ENCODE data around the gene DYNLT1.
"Not testable (repeated sequence)": the region's sequence is repeated elsewhere in the genome, so short reads cannot be mapped to it uniquely, and the experiment has no call there.

DYNLT1 gene

DNA sequence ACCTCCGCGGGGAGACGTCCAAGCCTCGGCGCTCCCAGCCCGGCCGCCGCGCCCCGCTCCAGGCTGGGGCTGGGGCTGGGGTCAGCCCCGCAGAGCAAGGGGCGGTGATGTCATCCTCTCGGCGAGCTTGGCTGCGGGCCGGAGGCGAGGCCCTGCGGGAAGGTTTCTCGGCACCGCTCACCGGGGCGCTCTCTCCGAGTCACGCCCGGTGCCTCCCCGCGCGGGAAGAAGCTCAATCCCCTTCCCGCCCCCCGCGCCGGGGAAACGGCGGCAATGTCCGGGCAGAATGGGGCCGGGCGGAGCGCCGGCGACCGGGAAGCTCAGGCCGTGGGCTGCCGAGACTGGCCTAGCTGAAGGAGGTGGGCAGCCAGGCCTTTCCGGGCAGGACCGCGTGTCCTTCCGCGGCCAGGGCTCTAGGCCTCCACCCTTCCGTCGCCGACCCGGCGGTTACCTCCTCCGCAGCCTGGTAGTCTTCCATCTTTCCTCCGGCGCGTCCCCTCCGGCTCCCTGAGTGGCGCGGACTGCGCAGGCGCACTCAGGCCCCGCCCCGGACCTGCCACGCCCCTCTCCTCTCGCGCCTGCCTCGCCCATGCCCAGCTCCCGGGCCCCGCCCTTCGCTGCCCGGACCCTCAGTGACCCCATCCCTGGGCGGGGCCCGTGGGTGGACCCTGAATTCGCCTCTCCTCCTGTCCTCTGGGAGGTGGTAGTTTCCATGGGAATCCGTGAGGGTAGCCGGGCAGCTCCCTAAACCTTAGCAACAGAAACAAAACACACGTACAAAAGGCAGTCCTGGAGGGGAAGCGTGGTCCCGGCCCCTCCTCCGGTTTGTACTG is at the start of gene DYNLT1:
TSS of gene DYNLT1 (minus strand) at position 513 of the 833 bp plus-strand sequence. CDS start at position 478, 35 bp downstream.
- peak; percentile 74 to 89 for DNase-seq (ENCODE audit: low read depth in 1 of 2, low spot score in 1 of 2)

DNA sequence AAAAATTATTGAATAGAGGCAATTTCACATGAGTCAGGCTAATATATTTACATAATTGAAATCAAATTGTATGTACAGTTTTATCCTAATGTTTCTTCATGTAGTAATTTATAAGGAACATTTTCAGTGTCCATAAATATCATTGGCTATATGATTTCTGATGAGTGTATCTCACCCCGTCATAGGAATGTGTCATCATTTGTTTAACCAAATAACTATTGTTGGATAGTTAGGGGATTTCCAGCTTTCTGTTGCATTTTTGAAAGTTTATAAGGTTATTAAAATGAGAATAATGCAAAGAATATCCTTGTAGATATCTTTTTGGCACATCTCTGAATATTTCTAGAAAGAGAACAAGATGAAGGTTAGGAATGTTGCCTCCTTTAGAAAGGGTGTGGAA is 44.3 kb upstream of the DYNLT1 start:
- DNase-seq (ENCODE audit: low read depth in 1 of 2, low spot score in 1 of 2) = no peak

DNA sequence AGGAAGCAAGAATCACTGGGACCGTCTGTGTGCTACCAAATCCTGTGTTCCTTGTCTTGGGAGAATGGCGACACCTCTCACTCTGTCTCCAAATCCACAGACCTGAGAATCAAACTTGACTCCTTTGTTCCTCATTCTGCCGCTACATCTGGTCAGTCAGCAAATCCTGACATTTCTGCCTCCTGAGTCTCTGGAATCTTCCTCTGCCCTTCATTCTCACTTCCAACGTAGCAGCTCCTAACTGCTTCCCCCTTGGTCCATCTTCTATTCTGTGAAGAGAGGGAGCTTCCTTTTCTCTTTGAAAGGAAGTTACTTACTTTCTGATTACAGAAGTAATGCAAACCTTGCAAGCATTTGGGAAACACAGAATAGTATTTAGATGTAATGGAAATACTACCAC is 43.0 kb upstream of the DYNLT1 start:
- DNase-seq (ENCODE audit: low read depth in 1 of 2, low spot score in 1 of 2) = no peak

DNA sequence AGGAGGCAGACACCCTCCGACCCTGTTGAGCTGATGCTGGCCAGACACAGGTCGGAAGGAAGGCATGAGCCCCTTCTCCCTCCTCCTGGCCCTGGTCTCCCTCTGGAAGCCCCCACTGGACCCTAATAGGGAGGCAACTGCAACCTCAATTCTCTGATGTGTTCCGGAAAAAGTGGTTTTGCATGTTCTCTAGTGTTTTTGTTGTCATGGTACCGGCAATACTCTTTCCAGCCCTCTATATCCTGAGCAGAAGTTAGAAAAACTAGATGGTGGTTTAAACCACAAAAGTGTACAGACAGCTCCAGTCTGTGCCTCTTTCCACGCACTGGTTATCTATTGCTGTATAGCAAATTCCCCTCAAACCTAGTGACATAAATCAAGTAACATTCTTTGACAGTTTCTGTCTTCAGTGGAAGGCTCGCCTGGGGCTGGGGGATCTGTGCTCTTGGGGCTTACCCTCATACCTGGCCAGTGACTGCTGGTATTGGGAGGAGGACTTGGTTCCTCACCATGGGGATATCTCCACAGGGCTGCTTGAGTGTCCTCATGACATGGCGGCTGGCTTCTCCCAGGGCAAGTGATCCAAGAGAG is 42.3 kb upstream of the DYNLT1 start:
- no peak for DNase-seq (ENCODE audit: low read depth in 1 of 2, low spot score in 1 of 2)

DNA sequence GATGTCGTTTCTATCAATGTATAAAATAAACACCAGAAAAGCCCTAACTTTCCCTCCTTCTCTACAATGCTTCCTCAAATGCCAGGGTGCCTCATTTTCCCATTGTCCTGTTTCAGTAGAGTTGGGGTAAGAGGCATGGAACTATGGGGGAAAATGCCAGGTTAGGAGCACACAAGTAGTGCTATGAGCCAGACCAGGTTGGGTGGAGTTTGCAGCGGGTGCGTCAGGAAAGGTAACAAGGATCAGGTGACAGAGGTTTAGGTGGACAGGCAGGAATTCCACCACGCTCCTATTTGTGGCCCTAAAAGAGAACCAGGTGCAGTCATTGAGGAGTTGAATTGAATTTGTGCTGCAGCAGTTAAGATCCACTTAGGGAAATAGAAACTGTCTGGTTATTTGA is 41.8 kb upstream of the DYNLT1 start:
- no peak for DNase-seq (ENCODE audit: low read depth in 1 of 2, low spot score in 1 of 2)

DNA sequence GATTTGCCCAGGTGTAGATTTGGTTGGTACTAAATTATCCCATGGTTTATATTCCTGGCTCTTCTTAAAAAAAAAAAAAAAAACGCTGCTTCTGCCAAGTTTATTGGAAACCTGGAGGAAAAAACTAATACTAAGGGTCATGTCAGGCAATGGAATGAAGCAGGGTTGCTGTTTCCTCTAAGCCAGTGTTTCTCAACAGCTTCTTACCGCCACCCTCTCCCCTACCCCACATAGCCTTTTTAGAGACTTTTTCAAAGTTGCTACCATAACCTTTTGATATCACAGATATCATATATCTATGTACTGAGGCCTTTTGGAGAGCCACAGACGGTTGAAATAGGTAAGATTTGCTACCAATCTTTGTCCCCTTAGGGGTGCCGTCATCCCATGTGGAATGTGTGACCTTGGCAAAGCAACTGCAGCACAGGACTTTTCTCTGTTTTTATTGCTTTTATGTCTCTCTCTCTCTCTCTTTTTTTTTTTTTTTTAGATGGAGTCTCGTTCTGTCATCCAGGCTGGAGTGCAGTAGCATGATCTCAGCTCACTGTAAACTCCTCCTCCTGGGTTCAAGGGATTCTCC is 40.3 kb upstream of the DYNLT1 start:
- DNase-seq (ENCODE audit: low read depth in 1 of 2, low spot score in 1 of 2) = no peak

DNA sequence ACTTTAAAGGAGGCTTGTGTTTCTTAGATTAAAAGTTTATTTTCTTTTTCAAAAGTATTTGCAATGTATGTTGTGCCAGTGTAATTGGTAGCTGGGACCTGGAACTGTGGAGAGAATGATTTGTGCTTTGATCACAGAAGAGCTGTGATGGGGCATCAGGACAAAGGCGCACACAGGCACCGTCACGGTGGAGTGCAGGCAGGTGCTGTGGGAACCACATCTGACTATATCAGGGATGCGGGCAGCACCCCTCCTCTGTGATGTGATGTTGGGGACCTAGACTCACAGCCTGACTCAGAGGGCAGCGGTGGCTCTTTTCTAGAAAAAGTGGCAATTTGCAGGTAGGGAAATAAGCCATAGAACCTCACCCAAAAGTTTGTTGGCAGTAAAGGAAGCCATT is 39.8 kb upstream of the DYNLT1 start:
- no peak for DNase-seq (ENCODE audit: low read depth in 1 of 2, low spot score in 1 of 2)

DNA sequence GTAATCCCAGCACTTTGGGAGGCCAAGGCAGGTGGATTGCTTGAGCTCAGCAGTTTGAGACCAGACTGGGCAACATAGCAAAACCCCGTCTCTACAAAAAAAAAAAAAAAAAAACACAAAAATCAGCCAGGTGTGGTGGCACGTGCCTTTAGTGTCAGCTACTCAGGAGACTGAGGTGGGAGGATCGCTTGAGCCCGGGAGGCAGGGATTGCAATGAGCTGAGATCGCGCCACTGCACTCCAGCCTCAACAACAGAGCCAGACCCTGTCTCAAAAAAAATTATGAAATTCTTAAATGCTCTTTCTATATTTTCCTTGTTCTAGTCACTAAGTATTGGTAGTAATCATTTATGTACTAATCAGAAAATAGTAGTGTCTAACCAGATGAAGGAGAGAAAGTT is 35.9 kb upstream of the DYNLT1 start:
- DNase-seq (ENCODE audit: low read depth in 1 of 2, low spot score in 1 of 2) = no peak

DNA sequence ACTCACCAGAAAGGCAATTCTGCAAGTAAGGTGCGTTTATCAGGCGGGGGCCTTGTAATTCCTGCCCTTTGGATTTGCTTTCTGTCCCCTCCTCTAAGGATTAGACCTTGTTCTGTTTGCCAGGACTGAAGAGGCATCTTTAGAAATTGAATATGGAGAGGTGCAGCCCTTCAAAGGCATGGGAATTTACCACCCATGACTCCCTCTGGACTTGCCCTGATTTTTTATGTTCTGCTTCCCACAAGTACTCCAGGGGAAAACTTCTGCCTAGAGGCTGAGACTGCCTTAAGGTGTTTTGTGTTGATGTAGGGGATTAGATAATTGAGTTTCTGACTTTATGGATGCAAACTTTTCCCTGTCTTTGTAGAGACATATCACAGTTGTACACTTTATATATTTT is 35.5 kb upstream of the DYNLT1 start:
- no peak for DNase-seq (ENCODE audit: low read depth in 1 of 2, low spot score in 1 of 2)

DNA sequence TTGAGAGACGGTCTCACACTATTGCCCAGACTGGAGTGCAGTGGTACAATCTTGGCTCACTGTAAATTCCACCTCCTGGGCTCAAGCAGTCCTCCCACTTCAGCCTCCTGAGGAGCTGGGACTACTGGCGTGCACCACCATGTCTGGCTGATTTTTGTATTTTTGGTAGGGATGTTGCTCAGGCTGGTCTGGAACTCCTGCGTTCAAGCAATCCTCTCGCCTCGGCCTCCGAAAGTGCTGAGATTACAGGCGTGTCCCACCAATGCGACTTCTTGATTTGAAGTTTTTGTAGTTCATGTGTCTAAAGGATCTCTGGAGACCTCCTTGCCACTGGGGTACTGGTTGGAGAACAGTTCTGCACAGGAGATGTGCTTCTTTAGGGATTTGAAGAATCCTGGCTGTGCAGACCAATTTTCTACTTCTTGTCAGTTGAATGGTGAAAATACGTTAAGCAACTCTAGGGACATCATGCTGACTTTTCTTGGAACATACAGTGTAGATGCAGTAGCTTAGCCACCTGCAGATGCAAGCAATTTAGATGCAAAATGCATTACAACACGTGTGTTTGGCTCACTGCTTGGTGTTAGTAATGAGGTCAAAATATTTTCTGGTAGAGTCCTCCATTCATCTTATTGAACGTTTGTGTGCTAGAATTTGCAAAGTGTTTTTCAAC is 33.5 kb upstream of the DYNLT1 start:
- DNase-seq (ENCODE audit: low read depth in 1 of 2, low spot score in 1 of 2) = no peak

DNA sequence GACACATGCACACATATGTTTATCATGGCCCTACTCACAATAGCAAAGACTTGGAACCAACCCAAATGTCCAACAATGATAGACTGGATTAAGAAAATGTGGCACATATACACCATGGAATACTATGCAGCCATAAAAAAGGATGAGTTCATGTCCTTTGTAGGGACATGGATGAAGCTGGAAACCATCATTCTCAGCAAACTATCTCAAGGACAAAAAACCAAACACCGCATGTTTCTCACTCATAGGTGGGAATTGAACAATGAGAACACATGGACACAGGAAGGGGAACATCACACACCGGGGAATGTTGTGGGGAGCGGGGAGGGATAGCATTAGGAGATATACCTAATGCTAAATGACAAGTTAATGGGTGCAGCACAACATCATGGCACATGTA is 32.6 kb upstream of the DYNLT1 start:
- DNase-seq (ENCODE audit: low read depth in 1 of 2, low spot score in 1 of 2) = not testable (repeated sequence)

DNA sequence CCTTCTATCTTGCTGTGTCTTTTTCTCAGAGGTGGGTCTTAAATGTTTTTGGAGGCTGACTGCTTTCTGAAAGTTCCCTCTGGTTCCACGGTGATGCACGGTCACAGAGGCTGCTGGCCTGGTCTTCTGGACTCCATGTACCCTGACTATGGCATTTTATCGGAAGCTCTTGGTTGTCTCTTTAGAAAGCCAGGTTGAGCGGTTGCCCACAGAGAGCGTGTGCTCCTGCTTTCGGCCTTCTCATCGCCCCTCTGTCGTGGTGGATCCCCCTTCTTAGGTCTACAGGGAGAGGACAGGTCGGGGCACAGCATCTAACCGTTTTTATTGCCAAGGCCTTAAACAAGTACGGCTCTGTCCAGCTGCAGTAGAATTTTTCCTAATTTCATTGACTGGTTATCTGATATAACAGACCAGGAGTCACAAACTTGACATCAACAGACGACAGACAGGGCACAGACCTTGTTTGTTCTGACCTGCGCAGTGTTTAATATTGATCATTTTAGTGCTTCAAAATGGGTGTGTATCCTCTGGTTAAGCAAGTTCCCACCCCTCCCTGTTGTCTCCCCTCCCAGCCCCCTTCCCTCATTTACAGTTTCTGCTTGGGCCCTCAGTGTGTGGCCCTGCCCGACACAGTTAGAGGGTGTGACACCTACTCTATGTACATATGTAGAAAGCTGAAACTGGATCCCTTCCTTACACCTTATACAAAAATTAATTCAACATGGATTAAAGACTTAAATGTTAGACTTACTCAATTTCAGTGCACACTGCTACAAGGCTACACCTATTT is 30.0 kb upstream of the DYNLT1 start:
- no peak for DNase-seq (ENCODE audit: low read depth in 1 of 2, low spot score in 1 of 2)

DNA sequence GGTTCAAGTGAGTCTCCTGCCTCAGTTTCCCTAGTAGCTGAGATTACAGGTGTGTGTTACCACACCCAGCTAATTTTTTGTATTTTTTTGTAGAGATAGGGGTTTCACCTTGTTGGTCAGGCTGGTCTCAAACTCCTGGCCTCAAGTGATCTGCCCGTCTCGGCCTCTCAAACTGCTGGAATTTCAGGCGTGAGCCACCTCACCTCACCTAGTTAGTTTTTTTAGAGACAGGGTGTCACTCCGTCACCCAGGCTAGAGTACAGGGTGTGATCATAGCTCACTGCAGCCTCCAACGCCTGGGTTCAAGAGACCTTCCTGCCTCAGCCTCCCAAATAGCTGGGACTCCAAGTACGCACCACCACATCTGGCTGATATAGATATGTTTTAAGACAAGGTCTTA is 28.2 kb upstream of the DYNLT1 start:
- no peak for DNase-seq (ENCODE audit: low read depth in 1 of 2, low spot score in 1 of 2)

DNA sequence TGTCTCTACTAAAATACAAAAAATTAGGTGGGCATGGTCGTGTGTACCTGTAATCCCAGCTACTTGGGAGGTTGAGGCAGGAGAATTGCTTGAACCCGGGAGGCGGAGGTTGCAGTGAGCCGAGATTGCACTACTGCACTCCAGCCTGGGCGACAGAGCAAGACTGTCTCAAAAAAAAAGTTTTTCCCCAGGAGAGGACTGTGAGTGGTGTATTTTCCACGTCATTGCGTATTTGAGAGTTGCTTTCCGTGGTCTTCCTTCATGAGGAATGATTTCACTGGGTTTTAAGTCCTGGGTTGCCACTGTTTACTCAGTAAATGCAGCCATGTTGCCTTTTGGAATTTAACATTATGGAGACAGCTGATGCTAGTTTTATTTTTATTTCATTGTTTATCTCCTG is 27.6 kb upstream of the DYNLT1 start:
- DNase-seq (ENCODE audit: low read depth in 1 of 2, low spot score in 1 of 2) = not testable (repeated sequence)

DNA sequence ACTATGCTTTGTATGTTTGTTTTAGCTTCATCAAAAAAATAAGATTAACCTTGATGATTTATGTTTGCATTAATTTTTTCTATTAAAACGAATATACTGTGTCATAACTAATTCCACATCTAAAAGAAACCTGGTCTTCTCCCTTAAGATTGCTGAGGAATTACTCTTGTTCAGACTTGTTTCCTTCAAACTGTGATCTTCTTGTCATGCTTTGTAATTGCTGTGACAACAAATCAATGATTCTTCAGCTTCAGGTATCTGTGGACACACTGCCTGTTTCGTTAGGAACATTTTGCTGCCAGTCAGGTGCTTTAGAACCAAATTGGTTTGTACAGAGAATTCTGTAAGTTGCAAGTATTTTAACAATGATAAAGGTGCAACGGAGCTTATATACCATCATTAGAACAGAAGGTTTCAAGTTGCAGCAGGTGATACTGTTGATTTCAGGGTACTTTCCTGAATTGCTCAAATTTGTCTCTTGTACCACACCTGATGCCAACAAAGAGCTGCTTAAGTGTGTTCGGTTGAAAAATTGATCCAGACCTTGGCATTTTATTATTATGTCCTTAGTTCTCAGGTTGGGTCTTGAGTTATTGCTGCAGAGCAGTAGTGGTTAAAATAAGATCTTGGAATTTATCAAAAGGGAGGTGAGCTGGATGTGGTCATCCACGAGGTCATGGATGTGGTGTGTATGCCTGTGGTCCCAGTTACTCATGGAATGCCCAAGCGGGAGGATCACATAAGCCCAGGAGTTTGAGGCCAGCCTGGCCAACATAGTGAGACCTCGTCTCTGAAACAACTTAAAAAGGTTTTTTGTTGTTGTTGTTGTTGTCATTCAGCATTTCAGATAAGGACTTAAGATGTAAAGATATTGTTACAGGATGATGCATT is 24.8 kb upstream of the DYNLT1 start:
- no peak for DNase-seq (ENCODE audit: low read depth in 1 of 2, low spot score in 1 of 2)

DNA sequence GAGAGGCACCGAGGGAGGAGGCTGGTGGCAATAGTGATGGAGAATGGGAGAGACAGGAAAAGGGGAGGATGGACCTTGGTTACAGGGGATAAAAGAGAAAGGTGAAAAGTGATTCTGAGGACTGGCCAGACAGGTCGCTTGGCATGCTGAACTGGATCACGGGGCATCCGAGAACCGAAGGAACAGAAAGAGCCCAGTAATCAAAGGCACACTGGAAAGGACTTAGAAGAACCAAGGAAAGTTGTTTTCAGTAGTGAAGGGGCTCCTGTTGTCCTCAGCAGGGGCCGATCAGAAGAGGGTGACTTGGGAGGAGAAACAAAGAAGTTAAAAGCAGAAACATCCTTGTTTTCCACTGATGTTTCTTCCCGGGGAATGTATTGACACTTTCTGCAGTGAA is 24.2 kb upstream of the DYNLT1 start:
- no peak for DNase-seq (ENCODE audit: low read depth in 1 of 2, low spot score in 1 of 2)

DNA sequence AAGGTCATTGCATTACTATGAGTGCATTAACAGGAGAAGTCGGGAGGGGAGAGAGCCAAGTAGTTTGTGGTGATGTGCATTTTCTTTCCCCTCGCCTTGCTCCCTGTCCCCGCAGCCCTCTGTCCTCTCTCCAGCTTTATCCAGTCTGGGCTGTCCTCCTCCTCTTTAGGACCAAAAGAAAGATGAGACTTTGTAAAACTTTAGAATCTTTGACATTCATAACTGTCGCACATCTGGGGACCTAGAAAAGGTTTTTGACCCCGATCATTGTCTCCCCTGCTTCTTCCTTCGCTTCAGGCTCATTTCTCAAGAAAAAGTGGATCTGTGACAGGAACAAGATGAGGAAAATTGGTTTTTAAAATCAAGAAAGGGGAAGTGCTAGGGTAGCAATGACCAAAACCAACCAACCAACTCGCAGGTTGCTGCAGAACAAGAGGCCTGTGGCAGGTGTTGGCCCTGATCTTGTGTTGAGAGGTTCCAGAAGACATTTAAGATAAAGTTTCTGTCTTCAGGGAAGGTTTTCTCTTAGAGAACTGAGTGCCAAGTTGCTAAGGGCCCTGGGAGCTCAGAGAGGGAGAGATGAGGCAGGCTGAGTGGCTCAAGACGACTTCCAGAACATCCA is 22.9 kb upstream of the DYNLT1 start:
- DNase-seq (ENCODE audit: low read depth in 1 of 2, low spot score in 1 of 2) = no peak

DNA sequence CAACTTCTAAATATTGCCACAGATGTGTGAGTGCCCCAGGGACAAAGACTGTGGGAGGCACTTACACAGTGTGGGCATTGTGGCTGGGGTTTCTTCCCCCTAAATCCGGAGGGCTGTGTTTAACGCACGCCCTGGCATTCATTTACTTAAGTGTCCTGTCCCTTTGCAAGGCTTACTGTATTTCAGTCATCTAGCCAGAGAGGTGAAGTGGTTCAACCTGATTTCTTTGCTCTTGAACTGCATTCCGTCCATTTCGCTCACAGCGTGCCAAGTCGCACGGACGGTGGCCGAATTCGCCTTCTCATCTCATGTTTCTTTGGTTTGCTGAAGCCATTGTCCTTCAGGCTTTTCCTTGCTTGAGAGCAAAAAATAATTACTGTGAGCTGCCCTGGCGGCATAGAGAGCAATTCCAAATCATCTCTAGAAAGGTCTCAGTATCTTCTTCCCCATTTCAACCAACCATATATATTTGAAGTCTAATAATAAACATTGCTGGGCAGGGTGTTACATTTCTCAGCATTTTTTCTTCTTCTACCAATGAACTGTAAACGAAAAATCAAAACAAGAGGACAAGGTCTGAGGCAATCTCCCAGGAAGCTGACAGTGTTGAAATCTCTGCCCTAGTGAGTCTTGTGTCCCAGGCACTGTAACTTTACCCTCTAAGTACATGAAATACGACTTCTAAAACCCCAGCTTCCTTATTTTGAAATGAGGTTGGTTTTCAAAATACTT is 22.3 kb upstream of the DYNLT1 start:
- DNase-seq (ENCODE audit: low read depth in 1 of 2, low spot score in 1 of 2) = no peak

DNA sequence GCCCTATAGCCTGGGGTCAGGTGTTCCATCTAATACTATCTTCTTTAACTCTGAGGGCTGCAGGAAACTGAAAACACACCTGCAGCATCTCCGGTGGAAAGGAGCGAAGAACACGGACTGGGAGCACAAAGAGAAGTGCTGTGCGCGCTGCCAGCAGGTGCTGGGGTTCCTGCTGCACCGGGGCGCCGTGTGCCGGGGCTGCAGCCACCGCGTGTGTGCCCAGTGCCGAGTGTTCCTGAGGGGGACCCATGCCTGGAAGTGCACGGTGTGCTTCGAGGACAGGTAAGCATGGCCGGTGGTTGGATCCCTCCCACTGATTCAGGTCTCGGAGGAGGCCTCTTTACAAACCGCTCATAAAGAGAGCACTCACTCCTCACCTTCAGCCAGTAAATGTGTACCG is 20.8 kb upstream of the DYNLT1 start:
- DNase-seq (ENCODE audit: low read depth in 1 of 2, low spot score in 1 of 2) = no peak

Measured in stimulated activated CD4-positive, alpha-beta T cell treated with anti-CD3 and anti-CD28 coated beads, Interleukin-15, amount 100 ng/mL, for 1 hour (primary cell).